NOMO-1 (cell line): ENCODE results near the gene NRG4.
"Not testable (repeated sequence)": the region's sequence is repeated elsewhere in the genome, so short reads cannot be mapped to it uniquely, and the experiment has no call there.

Source experiments
- DNase-seq, 2 experiments: peaks; one replicate each; lab custom pipeline; 2025; ENCODE audit not compliant: unreplicated experiment in 2 of 2; lab: John Stamatoyannopoulos, UW

The NRG4 gene

GRCh38 chr15:76011627-76012551, at the start of gene NRG4:
Gene NRG4 (minus strand): TSS chr15:76012424. CDS start chr15:76011230, 1,194 bp downstream.
- peak; percentile 58 to 75 for DNase-seq

- DNase-seq, result no peak
These were observed 49.5 kb upstream of the NRG4 start for GRCh38 chr15:76061700-76062099.

- no peak for DNase-seq
These were observed 48.1 kb upstream of the NRG4 start for GRCh38 chr15:76060118-76060989.

GRCh38 chr15:76059320-76060117, 47.3 kb upstream of the NRG4 start, which contains the start of gene TMEM266:
Gene TMEM266 (plus strand): TSS chr15:76059985. CDS start chr15:76134264, 74,279 bp downstream.
- peak; percentile 23 to 51 for DNase-seq

- peak; percentile 19 to 58 for DNase-seq
These were observed 46.6 kb upstream of the NRG4 start for GRCh38 chr15:76058714-76059319.

- DNase-seq, result peak in 1 of 2 experiments; percentile 51
These were observed 45.2 kb upstream of the NRG4 start for GRCh38 chr15:76057332-76058000.

GRCh38 chr15:76056931-76057330, 44.7 kb upstream of the NRG4 start:
- peak; percentile 64 to 89 for DNase-seq

- not testable (repeated sequence) for DNase-seq
These were observed 42.0 kb upstream of the NRG4 start for GRCh38 chr15:76054201-76054600.

- no peak for DNase-seq
These were observed 26.3 kb upstream of the NRG4 start for GRCh38 chr15:76038512-76038911.

GRCh38 chr15:76035593-76035992, 23.4 kb upstream of the NRG4 start:
- no peak for DNase-seq

- DNase-seq, result no peak
These were observed 21.9 kb upstream of the NRG4 start for GRCh38 chr15:76034111-76034510.

- DNase-seq, result no peak
These were observed 21.2 kb upstream of the NRG4 start for GRCh38 chr15:76033438-76033837.

GRCh38 chr15:76032046-76032445, 19.8 kb upstream of the NRG4 start:
- no peak for DNase-seq

GRCh38 chr15:76024021-76024768, 12.0 kb upstream of the NRG4 start:
- no peak for DNase-seq

- not testable (repeated sequence) for DNase-seq
These were observed 1.2 kb upstream of the NRG4 start for GRCh38 chr15:76013470-76013869.

- DNase-seq, result no peak
These were observed 1.6 kb downstream of the NRG4 start for GRCh38 chr15:76010613-76011012.

- peak; percentile 65 to 86 for DNase-seq
These were observed 6.0 kb downstream of the NRG4 start for GRCh38 chr15:76006136-76006778.

- no peak for DNase-seq
These were observed 8.9 kb downstream of the NRG4 start for GRCh38 chr15:76003364-76003763.
